ENCODE results near the gene KRT6C.

- TF ChIP-seq CTCF (IDR thresholded peaks at IDR 0.05; ENCODE audit: low read length) (no peak), EZH2 (IDR thresholded peaks at IDR 0.05; ENCODE audit: borderline replicate concordance, low read length) (no peak)
Measured at GRCh38 chr12:52515319-52515646, 41.7 kb upstream of the KRT6C start.
